K562 treated with DMSO at 1 percent for 24 hours (cell line): Measurements from ENCODE around the gene PRR11. TPM values are rescaled to one million over a fixed set of nuclear protein-coding genes. Genes with fewer than 3 reads are reported as not detected.

Experiments used
- total RNA-seq: library from RNA; unstranded; fragments of 300-600 nt; gene quantifications from 2 replicates; pipeline ENCODE4 v1.2.3, GENCODE V29; 2022; ENCODE audit warnings: low read depth; ENCODE audit not compliant: insufficient read depth

Gene PRR11
- 41.0 and 41.1 TPM in 2 replicates for total RNA-seq

DNA sequence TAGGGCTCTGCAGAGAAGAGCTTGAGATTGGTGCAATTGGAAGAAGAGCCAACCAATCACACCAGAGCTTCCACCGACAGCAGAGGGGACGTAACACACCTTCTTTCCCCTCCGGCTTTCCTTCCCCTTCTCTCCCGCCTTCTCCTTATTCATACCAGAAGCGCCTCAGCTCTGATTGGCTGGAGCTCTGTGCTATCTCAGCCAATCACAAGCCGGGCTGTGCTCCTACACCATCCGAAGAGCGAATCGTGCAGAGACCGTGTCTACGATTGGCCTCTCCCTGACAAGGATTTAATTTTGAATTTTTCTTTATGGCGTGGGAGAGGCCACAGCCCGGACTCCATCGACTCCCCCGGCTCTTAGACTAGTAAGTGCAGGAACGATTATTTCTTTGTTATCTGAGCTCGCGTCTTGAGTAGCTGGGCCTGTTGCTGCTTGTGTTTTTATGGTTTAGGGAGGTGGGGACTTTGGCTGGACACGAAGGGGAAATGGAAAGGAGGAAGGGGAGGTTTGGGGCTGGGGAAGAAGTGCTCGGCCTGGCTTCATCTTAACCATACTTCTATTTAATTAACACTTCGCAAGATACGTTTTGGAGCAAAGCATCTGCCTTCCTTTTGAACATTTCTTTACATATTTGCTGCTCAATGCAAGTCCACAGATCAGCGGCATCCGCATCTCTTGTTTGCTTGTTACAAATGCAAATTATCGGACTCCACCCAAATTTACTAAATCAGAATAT is at the start of gene PRR11:
Gene PRR11, plus strand, starts transcription at position 308 of the 739 bp plus-strand sequence. CDS start 14,007 bp downstream, outside the sequence.

DNA sequence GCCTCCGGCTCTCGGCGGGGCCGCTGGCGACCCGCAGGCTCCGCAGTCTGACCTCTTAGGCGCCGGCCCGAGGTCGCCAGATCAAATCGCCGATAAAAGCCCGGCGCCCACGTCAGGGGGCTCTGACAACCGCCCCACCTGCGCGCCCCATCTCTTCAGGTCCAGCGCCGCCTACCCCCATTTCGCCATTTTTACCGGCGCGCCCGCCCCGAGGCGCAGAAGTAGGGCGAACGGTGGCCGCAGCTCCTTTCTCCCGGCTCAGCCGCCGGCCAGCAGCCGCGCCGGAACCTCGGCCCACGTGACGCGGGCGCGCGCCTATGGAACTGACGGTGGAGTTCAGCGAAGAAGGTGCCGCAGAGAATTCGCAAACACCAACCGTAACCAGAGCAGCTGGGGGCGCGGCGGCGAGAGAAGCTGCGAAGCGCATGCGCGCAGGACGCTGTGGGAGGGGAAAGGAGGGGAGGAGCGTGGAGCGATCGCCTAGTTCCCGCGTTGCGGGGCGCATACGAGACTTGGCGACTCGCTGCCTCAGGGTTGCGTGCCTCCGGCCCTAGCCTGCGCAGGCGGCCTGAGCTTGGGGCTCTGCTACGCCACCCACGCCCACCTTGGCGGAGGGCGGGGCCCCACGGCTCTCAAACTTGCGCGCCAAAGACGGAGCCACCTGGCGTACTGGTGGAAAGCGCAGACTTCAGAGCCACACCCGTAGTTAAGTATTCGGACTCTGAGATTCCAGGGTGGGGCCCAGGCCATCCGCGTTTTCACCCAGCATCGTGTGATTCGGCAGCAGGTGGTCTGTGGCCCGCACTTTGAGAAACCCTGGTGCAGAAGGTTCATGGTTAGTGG is 48.9 kb upstream of the PRR11 start, which contains the start of gene TRIM37:
Gene TRIM37, minus strand, starts transcription at position 418 of the 843 bp plus-strand sequence. CDS start 419 bp downstream, outside the sequence.

DNA sequence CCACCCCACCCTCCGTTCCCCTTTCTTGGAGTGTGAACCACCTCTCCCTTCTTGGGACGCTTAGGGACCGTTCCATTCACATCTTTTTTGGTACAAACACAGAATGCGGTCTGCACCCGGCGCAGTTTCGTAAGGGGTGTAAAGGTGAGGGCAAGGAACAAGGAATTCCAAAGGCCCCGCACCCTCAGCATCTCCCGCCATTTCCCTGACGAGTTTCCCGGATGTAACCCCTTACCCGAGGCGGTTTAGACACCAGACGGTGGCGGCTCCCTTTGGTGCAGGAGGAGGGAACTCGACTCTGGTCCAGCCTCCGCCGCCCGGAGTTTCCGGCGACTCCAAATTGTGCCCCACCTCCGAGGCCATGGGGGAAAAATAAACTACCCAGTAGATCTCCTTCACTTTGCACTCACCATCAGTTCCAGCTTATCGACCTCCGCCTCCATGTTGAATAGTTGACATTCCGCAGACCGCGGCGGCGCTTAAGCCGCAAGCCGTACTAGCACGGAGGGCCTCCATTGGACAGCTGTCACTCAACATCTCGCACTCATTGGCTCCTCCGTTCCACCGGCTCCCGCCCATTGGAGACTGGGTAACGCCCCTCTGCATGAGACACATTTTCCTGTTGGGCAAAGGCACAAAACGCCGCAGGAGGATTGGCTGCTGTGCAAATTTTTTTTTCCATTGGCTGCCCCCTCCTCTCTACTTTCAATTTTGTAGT is 666 bp upstream of the PRR11 start, which contains the start of gene SKA2:
Gene SKA2, minus strand, starts transcription at position 466 of the 718 bp plus-strand sequence. Its CDS starts 23 bp downstream, at position 443.

DNA sequence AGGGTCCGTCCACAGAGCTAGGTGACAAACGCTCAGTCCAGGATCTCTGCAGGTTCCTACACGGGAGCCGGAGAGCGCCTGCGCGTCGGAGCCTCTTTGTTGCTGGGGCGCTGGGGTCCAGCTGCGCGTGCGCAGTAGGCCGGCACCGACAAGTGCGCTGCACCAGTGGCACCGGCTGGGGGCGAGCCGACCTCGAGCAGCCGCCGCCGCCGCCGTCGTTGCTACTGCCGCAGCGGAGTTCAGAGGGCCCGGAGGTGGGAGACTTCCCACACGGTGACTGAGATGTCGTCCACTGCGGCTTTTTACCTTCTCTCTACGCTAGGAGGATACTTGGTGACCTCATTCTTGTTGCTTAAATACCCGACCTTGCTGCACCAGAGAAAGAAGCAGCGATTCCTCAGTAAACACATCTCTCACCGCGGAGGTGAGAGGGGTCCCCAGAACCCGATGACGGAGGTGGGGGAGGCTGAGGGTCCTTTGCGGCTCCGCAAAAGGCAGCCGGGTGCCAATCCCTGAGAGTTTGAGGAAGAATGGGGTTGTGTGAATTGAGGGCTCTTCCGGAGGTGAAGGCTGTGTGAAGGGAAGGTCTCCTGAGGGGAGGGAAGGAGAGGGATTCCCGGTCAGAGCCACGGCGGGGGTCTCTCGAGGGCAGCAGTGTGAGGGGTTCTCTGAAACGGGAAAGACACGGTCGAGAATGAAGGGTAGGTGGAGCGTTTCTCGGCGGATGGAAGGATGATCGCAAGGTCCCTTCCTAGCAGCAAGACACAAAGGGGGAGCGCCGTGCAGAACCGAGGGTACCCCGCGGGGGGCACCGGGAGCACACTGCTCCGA is 65.0 kb downstream of the PRR11 start, which contains the start of gene GDPD1:
Gene GDPD1, plus strand, starts transcription at position 184 of the 831 bp plus-strand sequence. Its CDS starts 99 bp downstream, at position 283.

Other genes with a start within 250 kb of the PRR11 start
- 16.9 and 19.2 TPM in 2 replicates for gene TRIM37, start 48.9 kb upstream of the PRR11 start, total RNA-seq
- gene SKA2, start 560 bp upstream of the PRR11 start, total RNA-seq = 34.3 and 41.5 TPM in 2 replicates
- 17.3 and 19.2 TPM in 2 replicates for gene SMG8, start 54.3 kb downstream of the PRR11 start, total RNA-seq
- 4.1 and 6.1 TPM in 2 replicates for gene GDPD1, start 64.8 kb downstream of the PRR11 start, total RNA-seq
- 0.72 and 0.89 TPM in 2 replicates for gene YPEL2, start 175.9 kb downstream of the PRR11 start, total RNA-seq